ENCODE measurements around the gene DLG4. TPM values are rescaled to one million over a fixed set of nuclear protein-coding genes. Genes with fewer than 3 reads are reported as not detected.

Gene DLG4
- polyA plus RNA-seq = 10 to 100 TPM in 1 of 2 donors, 1 to 10 TPM in 1; 3.2 to 11.8 TPM

DNA sequence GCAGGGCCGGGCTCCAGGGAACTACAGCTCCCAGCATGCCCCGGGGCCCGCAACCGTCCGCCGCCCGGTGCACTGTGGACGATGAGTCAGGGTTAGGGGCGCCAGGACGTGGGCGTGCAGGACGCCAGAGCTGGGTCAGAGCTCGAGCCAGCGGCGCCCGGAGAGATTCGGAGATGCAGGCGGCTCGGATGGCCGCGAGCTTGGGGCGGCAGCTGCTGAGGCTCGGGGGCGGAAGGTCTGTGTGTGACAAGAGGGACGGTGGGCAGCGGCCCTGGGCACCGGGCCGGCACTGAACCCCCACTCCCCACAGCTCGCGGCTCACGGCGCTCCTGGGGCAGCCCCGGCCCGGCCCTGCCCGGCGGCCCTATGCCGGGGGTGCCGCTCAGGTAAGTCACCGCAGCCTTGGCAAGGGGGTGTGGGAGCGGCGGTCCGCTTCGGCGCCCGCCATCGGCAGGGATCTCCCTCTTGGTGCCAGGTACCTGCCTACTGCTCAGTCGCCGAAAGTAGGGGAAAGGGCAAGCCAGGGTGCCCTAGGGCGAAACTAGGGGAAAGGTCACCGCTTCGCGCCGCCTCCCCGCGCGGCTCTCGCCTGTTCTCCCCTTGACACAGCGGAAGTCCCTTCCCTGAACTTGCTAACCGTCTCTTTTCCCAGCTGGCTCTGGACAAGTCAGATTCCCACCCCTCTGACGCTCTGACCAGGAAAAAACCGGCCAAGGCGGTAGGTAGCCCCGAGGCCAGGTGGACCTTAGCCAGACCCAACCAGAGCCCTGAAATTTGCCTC is at the start of gene DLG4, which contains the start of gene ACADVL:
Gene DLG4, minus strand, starts transcription at position 25 of the 781 bp plus-strand sequence.
Gene ACADVL, plus strand, starts transcription at position 127 of the 781 bp plus-strand sequence. Its CDS starts 47 bp downstream, at position 174.
- H3K4me1 ChIP-seq (ENCODE audit: control insufficient read depth in 2 of 2, insufficient read depth in 2 of 2, low read length in 1 of 2) = peaks cover 7 to 15% of the 10 kb centered on the region in 2 donors
- 0% methylated on average over 62 to 63 of the region's 63 CpGs for WGBS, 2 donors

GRCh38 chr17:7266784-7267183 is 47.1 kb upstream of the DLG4 start:
- H3K36me3 ChIP-seq (ENCODE audit: control insufficient read depth in 2 of 2, insufficient read depth in 2 of 2, low read length in 1 of 2) = no peaks in the 10 kb centered on the region
- no peak overlapping the region for H3K27ac ChIP-seq (ENCODE audit: low read depth in 2 of 2, low read length in 1 of 2)
- WGBS, 2 donors = 49 to 58% methylated on average over 1 of the region's 1 CpG
- H3K27me3 ChIP-seq (ENCODE audit: control insufficient read depth in 1 of 2, insufficient read depth in 2 of 2, low read length in 2 of 2) = no peaks in the 10 kb centered on the region
- H3K4me3 ChIP-seq (ENCODE audit: low read depth in 1 of 2, low read length in 2 of 2) = no peak overlapping the region
- H3K9me3 ChIP-seq (ENCODE audit: control insufficient read depth in 2 of 2, insufficient read depth in 1 of 2, low read depth in 1 of 2, low read length in 1 of 2) = no peaks in the 10 kb centered on the region
- no peaks in the 10 kb centered on the region for H3K4me1 ChIP-seq (ENCODE audit: control insufficient read depth in 2 of 2, insufficient read depth in 2 of 2, low read length in 1 of 2)

More for the DNA sequence above, at the start of gene DLG4, which contains the start of gene ACADVL:
- peak within 1 kb of the TSS; percentile 80 to 91 for H3K4me3 ChIP-seq (ENCODE audit: low read depth in 1 of 2, low read length in 2 of 2)
- peaks cover 17 to 35% of the 10 kb centered on the region in 2 donors for H3K36me3 ChIP-seq (ENCODE audit: control insufficient read depth in 2 of 2, insufficient read depth in 2 of 2, low read length in 1 of 2)
- H3K9me3 ChIP-seq (ENCODE audit: control insufficient read depth in 2 of 2, insufficient read depth in 1 of 2, low read depth in 1 of 2, low read length in 1 of 2) = no peaks in the 10 kb centered on the region
- peak within 1 kb of the TSS; percentile 98 to 100 for H3K27ac ChIP-seq (ENCODE audit: low read depth in 2 of 2, low read length in 1 of 2)
- H3K27me3 ChIP-seq (ENCODE audit: control insufficient read depth in 1 of 2, insufficient read depth in 2 of 2, low read length in 2 of 2) = no peaks in the 10 kb centered on the region

DNA sequence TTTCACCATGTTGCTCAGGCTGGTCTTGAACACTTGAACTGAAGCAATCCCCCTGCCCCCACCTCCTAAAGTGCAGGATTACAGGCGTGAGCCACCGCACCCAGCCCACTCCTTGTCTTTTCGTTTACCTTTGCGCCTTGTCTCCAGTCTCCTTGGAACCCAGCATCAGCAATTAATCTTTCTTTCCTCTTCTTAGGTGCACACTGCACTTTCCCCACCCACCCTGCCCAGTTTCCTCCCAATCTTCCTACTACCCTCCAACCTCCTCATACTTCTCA is 44.1 kb upstream of the DLG4 start:
- H3K36me3 ChIP-seq (ENCODE audit: control insufficient read depth in 2 of 2, insufficient read depth in 2 of 2, low read length in 1 of 2) = peaks cover 2 to 4% of the 10 kb centered on the region in 2 donors
- no peaks in the 10 kb centered on the region for H3K27me3 ChIP-seq (ENCODE audit: control insufficient read depth in 1 of 2, insufficient read depth in 2 of 2, low read length in 2 of 2)
- H3K4me3 ChIP-seq (ENCODE audit: low read depth in 1 of 2, low read length in 2 of 2) = peak overlapping the region; percentile 65 to 82
- no peaks in the 10 kb centered on the region for H3K4me1 ChIP-seq (ENCODE audit: control insufficient read depth in 2 of 2, insufficient read depth in 2 of 2, low read length in 1 of 2)
- 30 to 46% methylated on average over 4 of the region's 4 CpGs for WGBS, 2 donors
- H3K27ac ChIP-seq (ENCODE audit: low read depth in 2 of 2, low read length in 1 of 2) = peak overlapping the region; percentile 87 to 98
- no peaks in the 10 kb centered on the region for H3K9me3 ChIP-seq (ENCODE audit: control insufficient read depth in 2 of 2, insufficient read depth in 1 of 2, low read depth in 1 of 2, low read length in 1 of 2)

DNA sequence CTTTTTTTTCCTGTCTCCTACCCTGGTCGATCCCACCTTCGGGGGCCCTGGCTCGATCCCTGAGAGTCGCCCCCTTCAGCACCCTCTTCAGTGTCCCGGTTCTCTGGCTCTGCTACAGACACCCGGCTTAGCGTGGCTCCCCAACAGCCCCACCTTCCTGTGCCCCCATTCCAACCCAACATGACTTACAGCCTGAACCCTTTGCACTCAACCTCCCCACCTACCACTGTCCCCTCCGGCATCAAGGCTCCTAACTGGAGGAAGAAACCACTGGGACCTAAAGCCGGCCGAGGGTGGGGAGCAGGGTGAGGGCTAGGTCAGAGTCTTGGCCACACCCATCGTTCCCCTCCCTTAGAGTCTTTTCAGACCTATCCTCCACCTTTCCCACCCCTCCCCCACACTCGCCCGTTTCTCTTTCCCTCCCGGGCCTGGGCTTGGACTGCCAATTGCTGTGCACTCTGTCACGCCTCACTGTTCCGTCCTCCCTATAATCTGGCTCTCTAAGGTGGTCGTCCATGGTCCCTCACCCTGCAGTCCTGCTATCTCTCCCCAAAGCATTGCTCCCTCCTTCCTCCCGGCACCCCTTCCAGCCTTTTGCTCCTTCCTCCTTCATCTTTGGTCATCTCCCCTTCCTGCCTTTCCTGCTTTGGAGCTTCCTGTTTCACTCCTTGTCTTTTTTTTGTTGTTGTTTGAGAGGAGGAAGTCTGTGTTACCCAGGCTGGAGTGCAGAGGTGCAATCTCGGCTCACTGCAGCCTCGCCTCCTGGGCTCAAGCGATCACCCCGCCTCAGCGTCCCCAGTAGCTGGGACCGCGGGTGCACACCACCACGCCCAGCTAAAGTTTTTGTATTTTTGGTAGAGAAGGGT is 43.5 kb upstream of the DLG4 start:
- Histone ChIP-seq H3K9me3 (ENCODE audit: control insufficient read depth in 2 of 2, insufficient read depth in 1 of 2, low read depth in 1 of 2, low read length in 1 of 2) (no peaks in the 10 kb centered on the region), H3K27me3 (ENCODE audit: control insufficient read depth in 1 of 2, insufficient read depth in 2 of 2, low read length in 2 of 2) (no peaks in the 10 kb centered on the region), H3K36me3 (ENCODE audit: control insufficient read depth in 2 of 2, insufficient read depth in 2 of 2, low read length in 1 of 2) (peaks cover 4 to 6% of the 10 kb centered on the region in 2 donors), H3K4me3 (ENCODE audit: low read depth in 1 of 2, low read length in 2 of 2) (peak overlapping the region; percentile 65 to 82), H3K27ac (ENCODE audit: low read depth in 2 of 2, low read length in 1 of 2) (peak overlapping the region; percentile 87 to 98), H3K4me1 (ENCODE audit: control insufficient read depth in 2 of 2, insufficient read depth in 2 of 2, low read length in 1 of 2) (no peaks in the 10 kb centered on the region)
- 5 to 8% methylated on average over 23 to 26 of the region's 26 CpGs for WGBS, 2 donors

DNA sequence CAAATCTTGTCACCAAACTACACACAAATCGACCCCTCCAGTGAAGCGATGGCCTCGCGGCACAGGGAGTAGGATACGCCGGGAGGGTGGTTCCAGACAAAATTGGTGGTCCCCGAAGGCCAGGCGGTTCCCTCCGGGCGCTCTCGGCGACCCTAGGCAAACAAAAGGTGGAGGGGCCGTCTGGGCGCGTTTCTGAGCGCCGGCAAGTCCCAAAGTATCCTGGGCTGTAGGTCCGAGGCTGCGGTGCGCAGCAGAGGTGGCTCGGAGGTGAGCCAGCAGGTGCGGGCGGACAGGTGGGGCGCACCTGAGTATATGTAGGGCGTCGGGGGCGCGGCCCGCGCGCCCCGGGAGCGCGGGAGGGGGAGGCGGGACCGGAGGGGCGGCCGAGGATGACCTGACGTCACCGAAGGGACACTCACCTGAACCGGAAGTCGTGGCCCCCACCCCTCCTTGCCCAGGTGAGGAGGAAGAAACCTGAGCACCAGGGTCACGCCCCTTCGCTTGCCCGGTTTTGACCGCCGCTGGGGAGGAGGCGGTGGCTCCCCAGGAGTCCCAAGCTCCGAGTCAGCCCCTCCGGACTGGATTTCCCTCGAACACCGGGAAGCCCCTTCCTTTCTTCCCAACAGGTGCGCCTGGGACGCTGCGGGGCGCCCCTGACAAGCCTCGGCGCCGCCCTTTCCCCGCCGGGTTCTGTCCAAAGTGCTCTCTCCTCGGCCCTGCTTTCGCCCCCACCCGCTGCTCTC is 42.7 kb upstream of the DLG4 start, which contains the start of gene CLDN7:
Gene CLDN7, minus strand, starts transcription at position 287 of the 743 bp plus-strand sequence. CDS start 435 bp downstream, outside the sequence.
- no peaks in the 10 kb centered on the region for H3K27me3 ChIP-seq (ENCODE audit: control insufficient read depth in 1 of 2, insufficient read depth in 2 of 2, low read length in 2 of 2)
- H3K4me1 ChIP-seq (ENCODE audit: control insufficient read depth in 2 of 2, insufficient read depth in 2 of 2, low read length in 1 of 2) = no peaks in the 10 kb centered on the region
- H3K4me3 ChIP-seq (ENCODE audit: low read depth in 1 of 2, low read length in 2 of 2) = peak within 1 kb of the TSS; percentile 65 to 82
- peak within 1 kb of the TSS; percentile 87 to 98 for H3K27ac ChIP-seq (ENCODE audit: low read depth in 2 of 2, low read length in 1 of 2)
- peaks cover 6 to 7% of the 10 kb centered on the region in 2 donors for H3K36me3 ChIP-seq (ENCODE audit: control insufficient read depth in 2 of 2, insufficient read depth in 2 of 2, low read length in 1 of 2)
- H3K9me3 ChIP-seq (ENCODE audit: control insufficient read depth in 2 of 2, insufficient read depth in 1 of 2, low read depth in 1 of 2, low read length in 1 of 2) = no peaks in the 10 kb centered on the region
- 6% methylated on average over 63 to 64 of the region's 64 CpGs for WGBS, 2 donors

GRCh38 chr17:7261379-7262191 is 41.9 kb upstream of the DLG4 start:
- peak overlapping the region; percentile 87 to 88 for H3K27ac ChIP-seq (ENCODE audit: low read depth in 2 of 2, low read length in 1 of 2)
- peaks cover 8 to 12% of the 10 kb centered on the region in 2 donors for H3K36me3 ChIP-seq (ENCODE audit: control insufficient read depth in 2 of 2, insufficient read depth in 2 of 2, low read length in 1 of 2)
- no peaks in the 10 kb centered on the region for H3K9me3 ChIP-seq (ENCODE audit: control insufficient read depth in 2 of 2, insufficient read depth in 1 of 2, low read depth in 1 of 2, low read length in 1 of 2)
- peak overlapping the region; percentile 65 to 82 for H3K4me3 ChIP-seq (ENCODE audit: low read depth in 1 of 2, low read length in 2 of 2)
- H3K4me1 ChIP-seq (ENCODE audit: control insufficient read depth in 2 of 2, insufficient read depth in 2 of 2, low read length in 1 of 2) = no peaks in the 10 kb centered on the region
- H3K27me3 ChIP-seq (ENCODE audit: control insufficient read depth in 1 of 2, insufficient read depth in 2 of 2, low read length in 2 of 2) = no peaks in the 10 kb centered on the region
- 11% methylated on average over 40 to 71 of the region's 71 CpGs for WGBS, 2 donors

DNA sequence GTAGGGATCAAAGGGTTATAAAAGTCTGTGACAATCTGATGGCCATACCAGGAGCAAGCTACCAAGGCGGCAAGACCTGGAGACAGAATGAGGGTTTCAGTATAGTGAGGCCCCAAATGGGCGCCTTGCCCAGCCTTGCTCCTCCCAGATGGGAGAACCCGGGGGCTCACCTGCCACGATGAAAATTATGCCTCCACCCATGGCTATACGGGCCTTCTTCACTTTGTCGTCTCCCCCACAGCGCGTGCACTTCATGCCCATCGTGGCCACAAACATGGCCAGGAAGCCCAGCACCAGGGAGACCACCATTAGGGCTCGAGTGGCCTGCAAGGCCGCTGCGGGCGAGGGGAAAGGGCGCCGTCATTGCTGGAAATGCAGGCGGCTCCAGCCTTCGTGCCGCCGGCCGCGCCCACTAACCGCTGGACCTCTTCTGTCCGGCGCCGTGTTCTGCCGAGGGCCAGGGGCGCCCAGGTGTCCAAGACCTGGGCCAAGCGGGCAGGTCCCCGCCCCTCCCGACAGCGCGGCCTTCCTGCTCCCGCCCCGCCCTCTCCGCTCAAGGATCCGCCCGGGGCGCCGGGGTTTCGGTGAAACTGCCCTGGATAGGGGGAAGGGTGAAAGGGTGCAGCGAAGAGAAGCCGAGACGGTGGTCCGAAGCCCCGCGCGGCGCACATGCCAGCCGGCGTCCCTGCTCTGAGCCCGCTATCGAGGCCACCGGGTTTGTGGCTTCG is 41.2 kb upstream of the DLG4 start:
- no peaks in the 10 kb centered on the region for H3K9me3 ChIP-seq (ENCODE audit: control insufficient read depth in 2 of 2, insufficient read depth in 1 of 2, low read depth in 1 of 2, low read length in 1 of 2)
- WGBS, 2 donors = 7 to 10% methylated on average over 43 to 54 of the region's 54 CpGs
- H3K27ac ChIP-seq (ENCODE audit: low read depth in 2 of 2, low read length in 1 of 2) = peak overlapping the region; percentile 87 to 88
- peaks cover 10 to 14% of the 10 kb centered on the region in 2 donors for H3K36me3 ChIP-seq (ENCODE audit: control insufficient read depth in 2 of 2, insufficient read depth in 2 of 2, low read length in 1 of 2)
- no peaks in the 10 kb centered on the region for H3K4me1 ChIP-seq (ENCODE audit: control insufficient read depth in 2 of 2, insufficient read depth in 2 of 2, low read length in 1 of 2)
- H3K27me3 ChIP-seq (ENCODE audit: control insufficient read depth in 1 of 2, insufficient read depth in 2 of 2, low read length in 2 of 2) = no peaks in the 10 kb centered on the region
- peak overlapping the region; percentile 65 to 82 for H3K4me3 ChIP-seq (ENCODE audit: low read depth in 1 of 2, low read length in 2 of 2)

DNA sequence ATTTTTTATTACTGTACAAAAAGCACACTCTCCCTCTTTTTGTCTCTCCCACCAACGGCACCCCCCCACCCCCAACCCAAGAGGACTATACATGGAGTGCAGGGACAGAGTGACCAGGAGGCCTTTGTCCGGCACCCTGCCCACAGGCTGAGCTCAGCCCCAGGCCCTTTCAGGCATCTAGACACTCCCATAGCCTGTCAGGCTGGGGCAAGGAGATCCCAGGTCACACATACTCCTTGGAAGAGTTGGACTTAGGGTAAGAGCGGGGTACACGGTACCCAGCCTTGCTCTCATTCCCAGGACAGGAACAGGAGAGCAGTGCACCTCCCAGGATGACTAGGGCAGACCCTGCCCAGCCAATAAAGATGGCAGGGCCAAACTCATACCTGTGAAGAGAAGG is 40.5 kb upstream of the DLG4 start:
- peak overlapping the region; percentile 65 to 82 for H3K4me3 ChIP-seq (ENCODE audit: low read depth in 1 of 2, low read length in 2 of 2)
- 76 to 81% methylated on average over 4 of the region's 4 CpGs for WGBS, 2 donors

More for the DNA sequence above, 40.5 kb upstream of the DLG4 start:
- no peaks in the 10 kb centered on the region for H3K27me3 ChIP-seq (ENCODE audit: control insufficient read depth in 1 of 2, insufficient read depth in 2 of 2, low read length in 2 of 2)
- H3K9me3 ChIP-seq (ENCODE audit: control insufficient read depth in 2 of 2, insufficient read depth in 1 of 2, low read depth in 1 of 2, low read length in 1 of 2) = no peaks in the 10 kb centered on the region
- H3K4me1 ChIP-seq (ENCODE audit: control insufficient read depth in 2 of 2, insufficient read depth in 2 of 2, low read length in 1 of 2) = no peaks in the 10 kb centered on the region
- peak overlapping the region; percentile 87 to 88 for H3K27ac ChIP-seq (ENCODE audit: low read depth in 2 of 2, low read length in 1 of 2)
- peaks cover 10 to 14% of the 10 kb centered on the region in 2 donors for H3K36me3 ChIP-seq (ENCODE audit: control insufficient read depth in 2 of 2, insufficient read depth in 2 of 2, low read length in 1 of 2)

Data from esophagus (tissue), 2 donors.